GM18502 (cell line): Measurements from ENCODE around the gene APLP2.
"Not testable (repeated sequence)": the region's sequence is repeated elsewhere in the genome, so short reads cannot be mapped to it uniquely, and the experiment has no call there.

ENCODE experiments used
- ATAC-seq: cut with Tn5 transposase; IDR thresholded peaks from one replicate; pipeline ENCODE4 v1.9.1; 2021; ENCODE audit warnings: mild to moderate bottlenecking; ENCODE audit not compliant: unreplicated experiment, poor library complexity

Gene APLP2

DNA sequence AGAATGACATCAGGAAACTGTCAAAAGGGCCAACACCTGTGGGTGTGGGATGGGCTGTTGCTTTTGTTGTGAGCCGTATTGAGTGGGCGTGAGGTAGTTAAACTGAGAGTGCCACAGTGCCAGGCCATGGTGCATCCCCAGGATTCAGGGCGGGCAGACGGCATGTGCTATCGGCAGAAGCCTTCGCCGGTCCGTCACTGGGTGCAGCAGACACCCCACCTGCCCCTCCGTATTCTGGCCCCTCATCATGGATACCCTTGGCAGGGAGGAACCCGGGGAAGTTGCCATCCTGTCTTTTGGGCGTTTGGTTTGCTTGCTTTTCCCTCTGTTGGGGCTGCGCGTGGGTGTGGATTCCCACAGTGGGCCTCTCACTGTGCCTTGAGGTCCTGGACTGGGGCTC is 117.4 kb downstream of the APLP2 start:
- ATAC-seq, result no peak

DNA sequence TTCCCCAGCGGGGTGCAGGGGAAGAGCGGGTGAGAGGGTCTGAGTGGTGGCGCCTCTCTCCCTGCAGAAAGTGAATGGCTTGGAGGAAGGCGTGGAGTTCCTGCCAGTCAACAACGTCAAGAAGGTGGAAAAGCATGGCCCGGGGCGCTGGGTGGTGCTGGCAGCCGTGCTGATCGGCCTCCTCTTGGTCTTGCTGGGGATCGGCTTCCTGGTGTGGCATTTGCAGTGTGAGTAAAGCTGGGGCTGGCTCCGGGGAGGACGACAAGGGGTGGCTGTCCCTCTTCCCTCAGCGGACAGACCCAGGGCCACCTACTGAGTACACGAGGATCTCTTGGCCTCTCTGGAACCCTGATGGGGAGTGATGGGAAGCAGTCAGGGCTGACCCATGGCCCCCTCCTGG is 118.4 kb downstream of the APLP2 start:
- no peak for ATAC-seq

DNA sequence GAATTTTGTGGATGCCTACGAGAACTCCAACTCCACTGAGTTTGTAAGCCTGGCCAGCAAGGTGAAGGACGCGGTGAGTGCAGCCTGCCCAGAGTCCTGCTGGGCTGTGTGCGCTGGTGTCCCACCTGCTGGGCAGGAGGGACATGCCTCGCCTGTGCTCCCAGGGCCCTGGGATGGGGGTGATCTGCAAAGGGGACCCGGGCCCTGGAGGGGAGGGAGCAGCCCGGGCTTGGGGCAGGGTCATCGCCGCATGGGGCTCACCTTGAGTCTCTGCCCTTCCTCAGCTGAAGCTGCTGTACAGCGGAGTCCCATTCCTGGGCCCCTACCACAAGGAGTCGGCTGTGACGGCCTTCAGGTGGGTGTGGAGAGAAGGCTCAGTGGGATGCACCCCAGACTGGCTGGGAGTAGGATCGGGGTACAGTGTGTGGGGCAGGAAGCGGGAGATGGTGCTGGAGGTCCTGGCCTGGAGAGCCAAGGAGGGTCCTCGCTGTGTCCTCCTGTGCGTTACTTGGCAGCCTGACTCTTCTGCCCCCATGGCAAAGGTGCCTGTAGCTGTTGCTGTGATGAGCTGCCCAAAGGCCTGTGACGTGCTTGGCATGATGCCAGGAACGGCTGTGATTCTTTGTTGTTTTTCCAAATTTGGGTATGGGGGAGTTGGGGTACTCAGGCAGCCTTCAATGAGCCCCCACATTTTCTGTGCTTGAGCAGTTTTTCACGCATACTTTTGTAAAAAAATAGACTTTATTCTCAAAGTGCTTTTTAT is 119.1 kb downstream of the APLP2 start:
- ATAC-seq, result no peak

DNA sequence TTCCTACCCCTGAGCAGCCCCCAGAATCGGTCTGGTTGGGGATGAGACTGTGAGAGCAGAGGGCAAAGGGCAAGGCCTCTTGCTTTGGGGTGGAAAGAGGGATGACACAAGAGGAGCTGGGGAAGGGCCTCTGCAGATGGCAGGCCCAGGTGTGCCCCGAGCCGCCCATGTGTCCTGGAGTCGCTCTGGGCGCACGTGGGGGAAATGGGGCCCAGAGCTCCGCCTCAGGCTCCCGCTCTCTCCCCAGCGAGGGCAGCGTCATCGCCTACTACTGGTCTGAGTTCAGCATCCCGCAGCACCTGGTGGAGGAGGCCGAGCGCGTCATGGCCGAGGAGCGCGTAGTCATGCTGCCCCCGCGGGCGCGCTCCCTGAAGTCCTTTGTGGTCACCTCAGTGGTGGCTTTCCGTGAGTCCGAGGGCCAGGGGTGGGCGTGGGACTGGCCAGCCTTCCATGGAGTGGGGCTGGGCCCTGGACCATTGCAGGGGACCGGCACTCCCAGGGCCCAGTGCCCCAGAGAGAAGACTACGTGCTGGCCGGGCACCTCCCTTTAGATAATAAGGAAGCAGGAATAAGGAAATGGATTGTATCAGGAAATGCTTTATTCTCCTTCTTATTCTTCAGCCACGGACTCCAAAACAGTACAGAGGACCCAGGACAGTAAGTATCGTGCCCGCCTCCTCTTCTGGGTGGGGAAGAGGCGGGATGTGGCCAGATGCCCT is 120.0 kb downstream of the APLP2 start:
- no peak for ATAC-seq

DNA sequence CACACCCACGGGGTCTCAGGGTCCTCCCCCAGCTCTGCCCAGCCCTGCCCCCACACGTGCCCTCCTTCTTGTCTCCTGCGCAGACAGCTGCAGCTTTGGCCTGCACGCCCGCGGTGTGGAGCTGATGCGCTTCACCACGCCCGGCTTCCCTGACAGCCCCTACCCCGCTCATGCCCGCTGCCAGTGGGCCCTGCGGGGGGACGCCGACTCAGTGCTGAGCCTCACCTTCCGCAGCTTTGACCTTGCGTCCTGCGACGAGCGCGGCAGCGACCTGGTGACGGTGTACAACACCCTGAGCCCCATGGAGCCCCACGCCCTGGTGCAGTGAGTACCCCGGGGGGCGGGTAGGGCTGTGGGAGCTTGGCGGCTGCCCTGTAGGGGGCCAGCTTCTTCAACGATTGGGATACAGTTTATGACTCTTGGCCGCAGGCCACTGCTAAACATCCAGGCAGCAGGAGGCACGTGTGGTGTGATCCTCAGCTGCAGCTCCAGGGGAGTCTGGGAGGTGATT is 120.7 kb downstream of the APLP2 start:
- ATAC-seq, result no peak

DNA sequence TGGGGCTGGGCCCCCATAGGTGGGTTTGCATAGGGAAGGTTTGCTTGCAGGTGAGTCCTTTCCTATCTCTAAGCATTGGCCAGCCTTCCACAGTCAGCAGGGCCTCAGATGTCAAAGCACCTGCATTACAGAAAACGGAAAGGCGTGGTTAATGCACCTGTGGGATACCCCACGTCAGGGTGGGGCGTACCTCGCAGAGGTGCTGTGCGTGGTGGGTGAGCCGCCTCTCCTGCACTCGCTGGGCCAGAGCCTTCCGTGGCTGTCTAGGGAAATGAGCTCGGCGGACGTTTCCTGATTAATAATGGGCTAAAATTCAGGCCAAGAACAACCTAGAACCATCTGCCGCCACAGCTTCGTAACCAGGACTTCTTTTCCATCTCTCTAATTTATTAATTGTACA is 122.2 kb downstream of the APLP2 start:
- ATAC-seq, result no peak

DNA sequence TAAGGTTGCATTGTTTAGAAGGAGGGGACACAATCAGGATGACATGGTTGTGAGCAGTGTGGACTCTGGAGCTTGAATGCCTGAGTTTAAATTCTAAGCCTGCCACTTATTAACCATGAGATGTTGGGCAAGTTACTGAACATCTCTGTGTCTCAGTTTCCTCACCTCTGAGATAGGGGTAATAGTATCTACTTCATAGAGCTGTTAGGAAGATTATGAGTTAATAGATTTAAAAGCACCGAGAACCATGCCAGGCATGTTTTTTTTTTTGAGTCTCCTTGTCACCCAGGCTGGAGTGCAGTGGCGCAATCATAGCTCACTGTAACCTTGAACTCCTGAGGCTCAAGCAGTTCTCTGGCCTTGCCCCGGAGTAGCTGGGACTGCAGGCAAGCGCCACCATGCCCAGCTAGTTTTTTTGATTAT is 123.2 kb downstream of the APLP2 start:
- ATAC-seq, result no peak

DNA sequence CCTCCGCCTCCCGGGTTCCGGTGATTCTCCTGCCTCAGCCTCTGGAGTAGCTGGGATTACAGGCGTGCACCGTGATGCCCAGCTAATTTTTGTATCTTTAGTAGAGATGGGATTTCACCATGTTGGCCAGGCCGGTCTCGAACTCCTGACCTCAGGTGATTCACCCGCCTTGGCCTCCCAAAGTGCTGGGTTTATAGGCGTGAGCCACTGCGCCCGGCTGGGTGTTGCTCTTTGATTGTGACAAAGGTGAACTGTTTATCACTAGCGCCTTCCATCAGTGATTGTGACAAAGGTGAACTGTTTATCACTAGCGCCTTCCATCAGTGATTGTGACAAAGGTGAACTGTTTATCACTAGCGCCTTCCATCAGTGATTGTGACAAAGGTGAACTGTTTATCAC is 123.9 kb downstream of the APLP2 start:
- not testable (repeated sequence) for ATAC-seq
